GM18867 (cell line): ENCODE results near the gene STOX1.
A peak's percentile ranks its signal among the peaks of the same experiment; 100 is the strongest.
"Not testable (repeated sequence)": the region's sequence is repeated elsewhere in the genome, so short reads cannot be mapped to it uniquely, and the experiment has no call there.

Experiments
- ATAC-seq: cut with Tn5 transposase; IDR thresholded peaks from one replicate; pipeline ENCODE4 v1.9.1; 2021; ENCODE audit warnings: mild to moderate bottlenecking, moderate library complexity; ENCODE audit not compliant: unreplicated experiment

Gene STOX1, protein sequence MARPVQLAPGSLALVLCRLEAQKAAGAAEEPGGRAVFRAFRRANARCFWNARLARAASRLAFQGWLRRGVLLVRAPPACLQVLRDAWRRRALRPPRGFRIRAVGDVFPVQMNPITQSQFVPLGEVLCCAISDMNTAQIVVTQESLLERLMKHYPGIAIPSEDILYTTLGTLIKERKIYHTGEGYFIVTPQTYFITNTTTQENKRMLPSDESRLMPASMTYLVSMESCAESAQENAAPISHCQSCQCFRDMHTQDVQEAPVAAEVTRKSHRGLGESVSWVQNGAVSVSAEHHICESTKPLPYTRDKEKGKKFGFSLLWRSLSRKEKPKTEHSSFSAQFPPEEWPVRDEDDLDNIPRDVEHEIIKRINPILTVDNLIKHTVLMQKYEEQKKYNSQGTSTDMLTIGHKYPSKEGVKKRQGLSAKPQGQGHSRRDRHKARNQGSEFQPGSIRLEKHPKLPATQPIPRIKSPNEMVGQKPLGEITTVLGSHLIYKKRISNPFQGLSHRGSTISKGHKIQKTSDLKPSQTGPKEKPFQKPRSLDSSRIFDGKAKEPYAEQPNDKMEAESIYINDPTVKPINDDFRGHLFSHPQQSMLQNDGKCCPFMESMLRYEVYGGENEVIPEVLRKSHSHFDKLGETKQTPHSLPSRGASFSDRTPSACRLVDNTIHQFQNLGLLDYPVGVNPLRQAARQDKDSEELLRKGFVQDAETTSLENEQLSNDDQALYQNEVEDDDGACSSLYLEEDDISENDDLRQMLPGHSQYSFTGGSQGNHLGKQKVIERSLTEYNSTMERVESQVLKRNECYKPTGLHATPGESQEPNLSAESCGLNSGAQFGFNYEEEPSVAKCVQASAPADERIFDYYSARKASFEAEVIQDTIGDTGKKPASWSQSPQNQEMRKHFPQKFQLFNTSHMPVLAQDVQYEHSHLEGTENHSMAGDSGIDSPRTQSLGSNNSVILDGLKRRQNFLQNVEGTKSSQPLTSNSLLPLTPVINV

DNA sequence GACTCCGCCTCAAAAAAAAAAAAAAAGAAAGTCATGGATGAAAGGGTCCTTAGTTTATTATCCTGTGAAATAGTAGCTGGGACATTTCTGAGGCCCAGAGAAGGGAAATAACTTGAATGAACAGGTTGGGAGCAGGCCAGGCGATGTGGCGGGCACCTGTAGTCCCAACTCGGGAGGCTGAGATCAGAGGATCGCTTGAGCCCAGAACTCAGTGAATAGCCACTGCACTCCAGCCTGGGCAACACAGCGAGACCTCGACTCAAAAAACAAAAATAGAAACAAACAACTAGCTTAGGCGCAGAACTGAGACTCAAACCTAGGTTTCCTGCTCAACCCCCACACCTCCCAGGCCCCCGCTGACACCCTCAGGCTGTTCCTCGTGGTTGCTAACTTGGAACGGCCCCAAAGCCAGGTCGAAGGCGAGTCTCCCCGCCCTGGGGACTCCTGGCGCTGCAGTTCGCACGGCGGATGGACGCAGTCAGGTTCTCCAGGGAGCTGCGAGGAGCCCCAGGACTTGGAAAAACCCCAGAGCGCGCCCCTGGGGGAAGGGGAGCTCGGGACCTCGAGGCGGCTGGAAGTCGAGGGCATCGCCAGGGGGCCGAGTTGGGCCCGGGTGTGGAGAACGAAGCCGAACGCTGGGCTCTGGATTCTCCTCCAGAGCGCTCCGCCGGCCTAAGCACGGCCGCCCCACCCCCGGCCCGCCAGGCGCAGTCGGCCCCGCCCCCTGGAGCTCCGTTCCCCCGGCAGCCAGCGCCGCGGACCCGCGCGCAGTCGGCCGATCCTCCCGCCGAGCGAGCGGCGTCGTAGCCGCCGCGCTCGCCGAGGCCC, at the start of gene STOX1:
Gene STOX1 (plus strand): TSS at position 768 of the 828 bp plus-strand sequence. CDS start 93 bp downstream, outside the sequence.
- peak; percentile 60 for ATAC-seq

DNA sequence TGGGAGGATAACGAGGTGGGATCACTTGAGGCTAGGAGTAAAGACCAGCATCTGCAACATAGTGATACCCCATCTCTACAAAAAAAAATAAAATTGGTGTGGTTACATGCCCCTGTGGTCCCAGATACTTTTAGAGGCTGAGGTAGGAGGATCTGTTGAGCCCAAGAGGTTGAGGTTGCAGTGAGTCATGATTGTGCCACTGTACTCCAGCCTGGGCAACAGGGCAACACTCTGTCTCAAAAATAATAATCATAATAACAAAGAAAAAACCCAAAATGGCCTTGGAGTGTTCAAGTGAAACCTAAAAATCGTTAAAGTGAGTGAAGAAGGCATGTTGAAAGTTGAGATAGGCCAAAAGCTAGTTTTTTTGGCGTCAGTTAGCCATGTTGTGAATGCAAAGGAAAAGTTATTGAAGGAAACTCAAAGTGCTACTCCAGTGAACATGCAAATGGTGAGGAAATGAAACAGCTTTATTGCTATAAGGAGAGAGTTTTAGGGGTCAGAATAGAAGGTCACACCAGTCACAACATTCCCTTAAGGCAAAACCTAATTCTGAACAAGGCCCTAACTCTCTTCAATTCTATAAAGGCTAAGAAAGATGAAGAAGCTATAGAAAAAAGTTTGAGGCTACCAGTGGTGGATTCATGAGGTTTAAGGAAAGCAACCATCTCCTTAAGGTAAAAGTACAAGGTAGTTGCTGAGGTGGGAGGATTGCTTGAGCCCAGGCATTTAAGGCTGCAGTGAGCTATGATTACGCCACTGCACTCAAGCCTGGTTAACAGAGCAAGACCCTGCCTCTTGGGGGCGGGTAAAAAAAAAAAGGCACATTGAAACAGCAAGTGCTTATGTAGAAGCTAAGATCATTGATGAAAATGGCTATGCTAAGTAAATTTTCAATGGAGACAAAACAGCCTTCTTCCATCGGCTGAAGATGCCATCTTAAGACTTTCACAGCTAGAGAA, 45.4 kb upstream of the STOX1 start:
- ATAC-seq: no peak

DNA sequence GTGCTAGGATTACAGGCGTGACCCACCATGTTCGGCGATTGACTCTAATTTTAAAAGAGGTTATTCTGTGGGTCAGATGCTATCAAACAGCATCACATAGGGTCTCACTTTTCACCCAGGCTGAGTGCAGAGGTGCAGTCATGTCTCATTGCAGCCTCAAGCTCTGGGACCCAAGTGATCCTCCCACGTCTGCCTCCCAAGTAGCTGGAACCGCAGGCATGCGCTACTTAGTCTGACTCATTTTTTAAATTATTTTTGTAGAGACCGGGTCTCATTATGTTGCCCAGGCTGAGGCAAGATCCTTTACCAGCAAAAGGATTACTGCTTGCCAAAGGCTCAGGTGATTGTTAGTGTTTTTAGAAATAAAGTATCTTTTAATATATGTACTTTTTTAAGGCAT, 42.9 kb upstream of the STOX1 start:
- ATAC-seq: no peak

DNA sequence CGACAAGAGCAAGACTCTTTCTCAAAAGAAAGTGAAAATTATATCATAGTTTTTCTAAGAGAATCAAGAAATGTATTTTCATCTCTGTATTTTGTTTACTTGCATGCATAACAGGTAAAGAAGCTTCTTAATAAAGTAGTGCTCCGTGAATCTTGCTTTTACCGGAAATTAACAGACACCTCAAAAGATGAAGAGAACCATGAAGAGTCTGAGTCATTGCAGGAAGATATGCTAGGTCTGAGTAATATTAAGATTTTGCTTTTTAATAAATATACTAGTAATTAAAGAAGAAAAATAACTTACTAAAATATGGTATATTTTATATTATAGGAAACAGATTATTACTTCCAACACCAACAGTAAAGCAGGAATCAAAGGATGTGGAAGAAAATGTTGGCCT, 39.5 kb upstream of the STOX1 start:
- ATAC-seq: no peak

DNA sequence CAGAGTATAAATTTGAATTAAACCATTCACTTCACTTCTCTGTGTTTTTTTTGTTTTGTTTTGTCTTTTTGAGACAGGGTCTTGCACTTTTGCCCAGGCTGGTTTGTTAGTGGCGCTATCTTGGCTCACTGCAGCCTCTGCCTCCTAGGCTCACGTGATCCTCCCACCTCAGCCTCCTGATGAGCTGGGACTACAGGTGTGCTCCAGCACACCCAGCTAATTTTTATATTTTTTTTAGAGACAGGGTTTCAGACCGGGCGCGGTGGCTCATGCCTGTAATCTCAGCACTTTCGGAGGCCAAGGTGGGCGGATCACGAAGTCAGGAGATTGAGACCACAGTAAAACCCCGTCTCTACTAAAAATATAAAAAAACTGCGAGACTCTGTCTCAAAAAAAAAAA, 36.9 kb upstream of the STOX1 start:
- no peak for ATAC-seq

DNA sequence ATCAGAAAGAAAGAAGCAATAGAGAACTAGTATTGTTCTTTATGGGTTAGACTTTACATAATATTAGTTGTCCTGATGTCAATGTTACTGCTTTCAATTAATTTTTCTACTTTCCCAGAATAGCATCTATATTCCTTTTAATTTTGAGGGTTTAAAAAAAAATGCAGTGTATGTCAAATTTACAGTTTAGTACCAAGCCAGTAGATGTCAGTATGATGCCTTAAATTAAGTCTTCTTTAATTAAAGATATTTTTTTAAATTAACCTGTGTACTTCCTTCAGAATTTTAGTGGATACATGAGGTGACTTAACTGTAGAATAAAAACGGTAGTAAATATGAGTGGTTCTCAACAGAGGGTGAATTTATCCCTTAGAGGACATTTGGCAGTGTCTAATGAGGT, 35.2 kb upstream of the STOX1 start:
- no peak for ATAC-seq

DNA sequence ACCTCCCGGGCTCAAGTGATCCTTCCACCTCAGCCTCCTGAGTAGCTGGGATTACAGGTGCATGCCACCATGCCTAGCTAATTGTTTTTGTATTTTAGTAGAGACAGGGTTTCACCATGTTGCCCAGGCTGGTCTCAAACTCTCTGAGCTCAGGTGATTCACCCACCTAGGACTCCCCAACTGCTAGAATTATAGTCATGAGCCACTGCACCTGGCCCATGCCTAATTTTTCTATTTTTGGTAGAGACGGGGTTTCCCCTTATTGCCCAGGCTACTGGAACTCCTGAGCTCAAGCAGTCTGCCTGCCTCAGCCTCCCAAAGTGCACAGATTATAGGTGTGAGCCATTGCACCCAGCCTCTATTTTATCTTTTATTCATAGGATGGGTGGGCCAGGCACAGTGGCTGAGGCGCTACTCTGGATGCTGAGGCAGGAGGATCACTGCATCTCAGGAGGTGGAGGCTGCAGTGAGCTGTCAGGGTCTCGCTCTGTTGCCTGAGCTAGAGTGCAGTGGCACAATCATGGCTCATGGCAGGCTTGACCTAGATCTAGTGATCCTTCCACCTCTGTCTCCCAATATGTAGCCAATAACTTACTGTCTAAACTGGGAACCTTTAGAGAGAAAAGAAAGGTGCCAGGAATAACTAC, 31.3 kb upstream of the STOX1 start:
- ATAC-seq: no peak

DNA sequence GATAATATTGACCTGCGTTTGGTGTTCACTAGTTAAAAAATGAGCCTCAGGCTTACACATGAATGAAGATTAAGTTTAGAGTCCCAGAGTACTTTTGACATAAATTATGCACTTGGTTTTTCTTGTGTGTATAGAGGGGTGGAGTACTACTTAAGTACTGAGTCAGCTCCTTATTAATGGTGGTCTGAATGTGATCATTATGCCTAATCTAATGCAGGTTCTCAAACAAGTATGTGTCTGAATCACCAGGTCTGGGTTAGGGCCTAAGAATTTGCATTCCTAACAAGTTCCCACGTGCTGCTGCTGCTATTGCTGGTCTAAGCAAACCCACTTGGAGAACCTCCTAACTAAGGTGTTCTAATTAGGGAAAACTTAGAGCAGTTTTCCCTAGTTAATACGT, 30.7 kb upstream of the STOX1 start:
- no peak for ATAC-seq

DNA sequence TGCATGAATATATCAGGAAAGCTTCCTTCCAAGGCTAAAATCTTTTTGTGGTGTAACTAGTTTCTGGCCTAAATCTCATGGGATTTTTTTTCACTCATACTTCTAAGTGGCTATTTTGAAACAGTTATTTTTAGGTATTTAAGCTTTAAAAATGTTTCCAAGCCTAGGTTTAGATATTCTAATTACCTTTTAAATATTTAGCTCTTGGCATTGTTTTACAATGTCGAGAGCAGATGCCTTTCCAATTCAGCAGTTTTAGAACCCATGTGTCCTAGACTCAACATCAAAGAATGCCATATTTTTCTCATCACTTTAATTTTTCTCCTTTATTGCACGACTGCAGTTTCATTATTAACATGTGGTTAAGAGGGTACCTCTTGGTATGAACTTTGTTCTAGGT, 27.1 kb upstream of the STOX1 start:
- no peak for ATAC-seq

DNA sequence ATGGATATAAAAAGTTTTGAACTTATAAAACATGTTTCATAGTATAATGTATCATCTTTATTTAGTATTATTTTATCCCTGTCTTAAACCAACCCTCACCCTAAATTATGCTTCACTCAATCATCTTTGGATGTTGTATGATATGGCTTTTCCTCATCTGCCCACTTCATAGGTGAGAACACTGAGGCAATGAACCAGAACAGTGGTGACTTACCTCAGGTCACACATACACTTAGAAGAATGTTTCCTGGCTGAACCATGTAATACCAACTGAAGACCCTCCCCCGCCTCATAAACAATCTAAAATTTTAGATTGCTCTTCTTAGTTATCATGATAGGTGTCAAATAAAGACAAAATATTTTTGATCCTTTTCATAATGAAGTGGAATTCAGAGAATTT, 22.6 kb upstream of the STOX1 start:
- ATAC-seq: no peak

DNA sequence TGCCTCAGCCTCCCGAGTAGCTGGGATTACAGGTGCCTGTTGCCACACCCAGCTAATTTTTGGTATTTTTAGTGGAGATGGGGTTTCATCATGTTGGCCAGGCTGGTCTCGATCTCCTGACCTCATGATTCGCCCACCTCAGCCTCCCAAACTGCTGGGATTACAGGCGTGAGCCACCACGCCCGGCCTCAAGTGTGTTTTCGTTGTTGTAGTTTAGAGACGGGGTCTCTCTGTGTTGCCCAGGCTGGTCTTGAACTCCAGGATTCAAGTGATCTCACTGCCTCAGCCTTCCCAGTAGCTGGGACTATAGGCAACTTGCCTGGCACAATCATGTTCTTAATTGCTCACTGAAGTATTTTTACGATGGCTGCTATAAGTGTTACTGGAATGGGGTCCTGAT, 16.5 kb upstream of the STOX1 start:
- ATAC-seq: not testable (repeated sequence)

DNA sequence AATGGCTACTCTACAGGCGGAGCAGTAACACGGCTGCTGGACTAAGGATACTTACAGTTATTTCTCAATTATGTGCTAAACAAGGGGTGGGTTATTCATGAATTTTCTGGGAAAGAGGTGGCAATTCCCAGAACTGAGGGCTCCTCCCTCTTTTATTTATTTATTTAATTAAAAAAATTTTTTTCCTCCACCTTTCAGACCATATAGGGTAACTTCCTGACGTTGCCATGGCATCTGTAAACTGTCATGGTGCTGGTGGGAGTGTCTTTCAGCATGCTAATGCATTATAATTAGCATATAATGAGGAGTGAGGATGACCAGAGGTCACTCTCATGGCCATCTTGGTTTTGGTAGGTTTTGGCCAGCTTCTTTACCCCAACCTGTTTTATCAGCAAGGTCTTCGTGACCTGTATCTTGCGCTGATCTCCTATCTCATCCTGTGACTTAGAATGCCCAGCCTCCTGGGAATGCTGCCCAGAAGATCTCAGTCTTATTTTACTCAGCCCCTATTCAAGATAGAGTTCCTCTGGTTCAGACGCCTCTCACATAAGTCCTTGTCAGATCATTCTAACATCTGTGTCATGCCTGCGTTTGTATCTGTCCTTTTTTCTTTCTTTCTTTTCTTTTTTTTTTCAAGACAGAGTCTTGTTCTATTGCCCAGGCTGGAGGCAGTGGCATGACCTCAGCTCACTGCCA, 15.9 kb upstream of the STOX1 start:
- no peak for ATAC-seq

DNA sequence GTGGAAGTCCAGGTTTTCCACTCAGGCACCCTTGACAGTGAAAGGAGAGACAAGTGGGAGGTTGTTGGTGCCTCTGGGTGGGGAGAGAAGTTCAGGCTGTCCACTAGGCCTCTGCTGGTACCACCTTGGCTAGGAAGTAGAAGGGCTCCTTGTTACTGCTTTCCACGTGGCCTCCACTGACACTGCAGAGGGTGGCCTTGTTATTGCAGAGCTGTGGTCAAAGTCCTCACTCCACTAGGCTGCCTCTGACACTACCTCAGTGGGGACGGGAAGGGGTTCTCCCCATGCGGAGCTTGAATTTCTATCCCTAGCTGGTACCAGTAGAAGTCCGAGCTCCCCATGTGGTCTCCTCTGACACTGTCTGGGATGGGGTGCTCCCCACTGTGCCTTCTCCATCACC, 14.9 kb upstream of the STOX1 start:
- ATAC-seq: no peak

DNA sequence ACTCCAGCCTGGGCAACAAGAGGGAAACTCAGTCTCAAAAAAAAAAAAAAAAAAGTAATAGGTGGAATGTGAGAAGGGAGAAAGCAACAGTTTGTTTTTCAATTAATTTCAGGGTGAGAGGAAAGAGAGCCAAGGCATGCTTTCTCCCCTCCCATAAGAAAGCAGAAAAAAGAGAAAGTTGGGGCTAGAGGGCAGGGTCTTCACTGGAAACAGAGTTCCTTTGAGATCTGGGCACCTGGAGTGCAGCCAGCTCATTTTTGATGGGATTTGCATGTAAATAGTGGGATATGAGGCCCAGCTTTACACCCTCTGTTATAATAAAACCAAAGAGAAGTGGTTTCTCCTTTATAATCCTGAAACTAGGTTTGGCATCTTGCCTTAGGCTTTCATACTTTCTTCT, 13.8 kb upstream of the STOX1 start:
- ATAC-seq: no peak

DNA sequence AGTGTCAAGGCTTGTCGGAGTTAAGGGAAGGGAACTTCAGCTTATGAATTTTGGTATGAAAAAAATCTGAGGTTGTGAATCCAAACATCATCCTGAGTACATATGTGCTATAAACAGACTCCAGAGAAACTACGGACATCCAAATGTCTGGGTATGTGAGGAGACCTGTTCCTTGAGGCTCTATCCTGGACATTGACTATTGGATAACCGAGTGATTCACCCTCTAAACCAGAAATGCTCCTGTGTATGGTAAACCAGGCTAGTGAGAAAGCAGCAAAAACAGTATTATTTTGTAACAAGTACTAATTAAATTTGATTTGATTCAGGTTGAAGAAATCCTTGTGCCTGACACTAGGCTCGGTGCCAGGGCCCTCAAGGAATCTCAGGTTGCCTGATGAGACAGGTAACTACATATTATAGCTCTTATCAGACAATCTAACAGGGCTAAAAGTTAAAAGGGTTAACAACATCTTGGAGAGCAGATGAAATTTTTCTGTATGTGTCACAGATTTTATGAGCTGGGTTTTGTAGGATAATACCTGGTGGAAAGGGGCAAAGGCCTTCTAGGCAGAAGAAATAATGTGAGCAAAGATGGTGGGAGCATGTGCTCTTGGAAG, 10.4 kb upstream of the STOX1 start:
- ATAC-seq: no peak

DNA sequence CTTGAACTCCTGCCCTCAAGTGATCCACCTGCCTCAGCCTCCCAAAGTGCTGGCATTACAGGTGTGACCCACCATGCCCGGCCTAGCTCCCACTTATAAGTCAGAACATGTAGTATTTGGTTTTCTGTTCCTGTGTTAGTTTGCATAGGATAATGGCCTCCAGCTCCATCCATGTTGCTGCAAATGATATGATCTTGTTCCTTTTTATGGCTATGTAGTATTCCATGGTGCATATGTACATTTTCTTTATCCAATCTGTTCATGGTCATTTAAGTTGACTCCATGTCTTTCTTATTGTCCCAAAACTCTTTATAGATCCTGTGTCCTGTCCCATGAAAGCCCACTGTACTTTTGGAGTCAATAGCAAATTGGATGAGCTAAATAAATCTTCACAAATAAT, 7.0 kb upstream of the STOX1 start:
- not testable (repeated sequence) for ATAC-seq

DNA sequence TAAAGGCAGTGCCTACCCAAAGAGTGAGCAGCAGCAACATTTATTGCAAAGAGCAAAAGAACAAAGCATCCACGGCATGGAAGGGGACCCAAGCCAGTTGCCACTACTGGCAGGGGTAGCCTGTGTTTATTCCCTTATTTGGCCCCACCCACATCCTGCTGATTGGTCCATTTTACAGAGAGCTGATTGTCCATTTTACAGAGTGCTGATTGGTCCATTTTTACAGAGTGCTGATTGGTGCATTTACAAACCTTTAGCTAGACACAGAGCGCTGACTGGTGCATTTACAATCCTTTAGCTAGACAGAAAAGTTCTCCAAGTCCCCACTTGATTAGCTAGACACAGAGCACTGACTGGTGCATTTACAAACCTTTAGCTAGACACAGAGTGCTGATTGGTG, 4.7 kb upstream of the STOX1 start:
- ATAC-seq: not testable (repeated sequence)

DNA sequence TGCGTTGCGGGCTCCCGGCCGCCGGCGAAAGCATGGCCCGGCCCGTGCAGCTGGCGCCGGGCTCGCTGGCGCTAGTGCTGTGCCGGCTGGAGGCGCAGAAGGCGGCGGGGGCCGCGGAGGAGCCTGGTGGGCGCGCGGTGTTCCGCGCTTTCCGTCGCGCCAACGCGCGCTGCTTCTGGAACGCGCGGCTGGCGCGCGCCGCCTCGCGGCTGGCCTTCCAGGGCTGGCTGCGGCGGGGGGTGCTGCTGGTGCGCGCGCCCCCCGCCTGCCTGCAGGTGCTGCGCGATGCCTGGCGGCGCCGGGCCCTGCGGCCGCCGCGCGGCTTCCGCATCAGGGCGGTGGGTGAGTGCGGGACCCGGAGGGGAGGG, 245 bp downstream of the STOX1 start:
- peak; percentile 47 for ATAC-seq
